ENCODE results near the gene ZNF468.

Gene ZNF468

DNA sequence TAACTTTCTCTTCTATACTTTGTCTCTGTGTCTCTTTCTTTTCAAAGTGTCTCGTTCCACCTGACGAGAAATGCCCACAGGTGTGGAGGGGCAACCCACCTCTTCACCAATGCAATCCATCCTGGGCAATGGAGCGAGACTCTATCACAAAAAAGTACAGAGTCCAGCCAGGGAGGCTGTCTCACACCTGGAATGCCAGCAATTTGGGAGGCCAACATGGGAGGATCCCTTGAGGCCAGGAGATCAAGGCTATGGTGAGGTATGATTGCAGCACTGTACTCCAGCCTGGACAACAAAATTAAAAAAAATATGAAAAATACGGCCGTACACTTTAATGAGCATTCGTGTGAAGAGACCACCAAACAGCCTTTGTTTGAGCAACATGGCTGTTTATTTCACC is 68.0 kb downstream of the ZNF468 start:
- H3K36me3 ChIP-seq: no peaks in the 10 kb centered on the region
- no peaks in the 10 kb centered on the region for H3K27me3 ChIP-seq
- no peaks in the 10 kb centered on the region for H3K4me1 ChIP-seq
- no peaks in the 10 kb centered on the region for H3K9me3 ChIP-seq
- TF ChIP-seq, protein P1, sequence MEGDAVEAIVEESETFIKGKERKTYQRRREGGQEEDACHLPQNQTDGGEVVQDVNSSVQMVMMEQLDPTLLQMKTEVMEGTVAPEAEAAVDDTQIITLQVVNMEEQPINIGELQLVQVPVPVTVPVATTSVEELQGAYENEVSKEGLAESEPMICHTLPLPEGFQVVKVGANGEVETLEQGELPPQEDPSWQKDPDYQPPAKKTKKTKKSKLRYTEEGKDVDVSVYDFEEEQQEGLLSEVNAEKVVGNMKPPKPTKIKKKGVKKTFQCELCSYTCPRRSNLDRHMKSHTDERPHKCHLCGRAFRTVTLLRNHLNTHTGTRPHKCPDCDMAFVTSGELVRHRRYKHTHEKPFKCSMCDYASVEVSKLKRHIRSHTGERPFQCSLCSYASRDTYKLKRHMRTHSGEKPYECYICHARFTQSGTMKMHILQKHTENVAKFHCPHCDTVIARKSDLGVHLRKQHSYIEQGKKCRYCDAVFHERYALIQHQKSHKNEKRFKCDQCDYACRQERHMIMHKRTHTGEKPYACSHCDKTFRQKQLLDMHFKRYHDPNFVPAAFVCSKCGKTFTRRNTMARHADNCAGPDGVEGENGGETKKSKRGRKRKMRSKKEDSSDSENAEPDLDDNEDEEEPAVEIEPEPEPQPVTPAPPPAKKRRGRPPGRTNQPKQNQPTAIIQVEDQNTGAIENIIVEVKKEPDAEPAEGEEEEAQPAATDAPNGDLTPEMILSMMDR (IDR thresholded peaks at IDR 0.05; ENCODE audit: low read depth, low read length): no peak
- DNase-seq: no peak
- no peak overlapping the region for H3K4me3 ChIP-seq (ENCODE audit: low read depth, low read length)
